ENCODE data around the gene MORN2.

MORN2 gene

DNA sequence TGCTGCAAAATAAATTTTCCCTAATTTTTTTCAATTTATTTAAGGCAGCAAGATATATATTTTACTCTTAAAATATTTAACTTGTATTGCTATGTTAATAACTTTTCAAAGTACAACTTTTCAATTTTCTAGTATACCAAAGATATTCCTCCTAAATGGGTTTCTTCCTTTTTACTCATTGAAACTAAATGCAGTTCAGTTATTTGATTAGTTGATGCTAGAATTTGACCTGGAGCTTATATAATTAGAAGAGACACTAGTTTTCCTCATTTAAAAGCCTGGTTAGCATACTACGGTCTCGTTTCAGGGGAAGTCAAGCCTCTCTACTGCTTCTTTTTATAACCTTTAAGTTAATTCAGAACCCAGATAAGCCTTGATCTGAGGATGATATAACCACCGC is 13.8 kb downstream of the MORN2 start, which contains the start of gene ARHGEF33:
ARHGEF33 (plus strand) TSS at position 301 of the 400 bp plus-strand sequence. CDS start 29,573 bp downstream, outside the sequence.
- DNase-seq (ENCODE audit: low spot score): no peak

DNA sequence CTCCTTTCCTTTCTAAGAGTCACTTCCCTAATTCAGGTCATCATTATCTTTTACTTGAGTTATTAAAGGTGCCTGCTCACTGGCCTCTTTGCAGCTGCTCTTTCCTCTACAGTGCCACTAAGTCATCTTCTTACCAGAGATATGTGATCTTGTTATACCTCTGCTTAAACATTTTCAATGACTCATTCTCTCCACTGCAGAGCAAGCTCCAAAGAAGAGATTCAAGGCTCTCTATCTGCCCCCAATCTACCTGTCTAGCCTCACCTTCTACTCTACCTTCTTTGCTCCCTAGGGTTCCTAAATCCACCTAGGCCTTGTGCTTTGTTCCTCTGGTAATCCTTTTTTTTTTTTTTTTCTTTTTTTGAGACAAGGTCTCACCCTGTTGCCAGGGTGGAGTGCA is 17.0 kb downstream of the MORN2 start:
- DNase-seq (ENCODE audit: low spot score): no peak

DNA sequence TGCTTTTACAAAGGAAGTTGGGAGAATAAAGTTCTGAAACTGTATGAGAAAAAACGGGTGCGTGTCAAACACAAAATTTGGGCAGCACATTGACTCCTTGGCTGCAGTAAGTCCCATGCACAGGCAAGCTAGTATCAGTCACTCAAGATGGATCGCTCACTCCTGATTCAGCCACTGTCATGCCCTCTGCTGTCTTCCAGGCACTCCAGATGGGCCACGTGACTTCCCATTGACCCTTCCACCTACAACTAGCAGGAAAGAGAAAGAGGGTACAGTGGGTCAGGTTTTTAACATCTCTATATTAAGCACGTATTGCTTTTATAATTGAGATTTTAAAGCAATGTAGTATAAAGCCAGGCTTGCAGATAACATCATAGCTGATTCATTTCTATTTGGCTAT is 22.5 kb downstream of the MORN2 start:
- no peak for DNase-seq (ENCODE audit: low spot score)

DNA sequence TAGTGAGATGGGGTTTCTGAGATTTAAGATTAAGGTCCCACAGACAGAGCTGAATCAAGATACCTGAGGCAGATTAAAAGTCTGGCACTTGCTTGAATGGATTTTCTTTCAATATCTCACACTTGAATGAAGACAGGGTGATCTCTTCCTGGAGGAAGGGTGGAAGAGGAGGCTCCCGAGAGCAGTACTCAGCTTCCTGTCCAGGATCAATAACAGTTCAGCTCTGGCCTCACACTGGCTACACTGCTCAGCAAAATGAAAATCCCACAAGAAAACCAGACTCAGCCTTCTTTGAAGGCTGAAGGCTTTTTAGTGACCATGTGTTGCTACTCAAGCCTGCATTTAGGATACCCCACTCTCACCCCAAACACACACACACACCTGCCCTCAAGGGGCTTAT is 24.9 kb downstream of the MORN2 start:
- DNase-seq (ENCODE audit: low spot score): no peak

DNA sequence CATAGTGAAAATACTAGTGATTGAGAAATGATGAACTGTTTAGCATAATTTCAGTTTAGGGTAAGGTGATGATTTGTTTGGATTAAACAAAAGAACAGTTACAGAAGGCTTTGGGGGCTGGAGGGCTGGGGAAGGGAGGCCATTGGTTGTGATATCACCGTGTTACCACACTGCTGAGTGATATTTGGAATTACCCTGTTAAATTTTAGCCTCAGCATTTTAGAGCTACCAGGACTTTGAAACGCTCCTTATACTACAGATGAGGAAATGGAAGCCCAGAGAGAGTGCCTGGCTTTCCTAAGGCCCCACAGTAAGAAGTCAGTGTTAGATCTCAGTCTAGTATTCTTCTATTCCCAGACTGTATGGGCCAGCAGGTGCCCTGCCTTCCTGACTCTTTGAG is 29.5 kb downstream of the MORN2 start:
- DNase-seq (ENCODE audit: low spot score): no peak

DNA sequence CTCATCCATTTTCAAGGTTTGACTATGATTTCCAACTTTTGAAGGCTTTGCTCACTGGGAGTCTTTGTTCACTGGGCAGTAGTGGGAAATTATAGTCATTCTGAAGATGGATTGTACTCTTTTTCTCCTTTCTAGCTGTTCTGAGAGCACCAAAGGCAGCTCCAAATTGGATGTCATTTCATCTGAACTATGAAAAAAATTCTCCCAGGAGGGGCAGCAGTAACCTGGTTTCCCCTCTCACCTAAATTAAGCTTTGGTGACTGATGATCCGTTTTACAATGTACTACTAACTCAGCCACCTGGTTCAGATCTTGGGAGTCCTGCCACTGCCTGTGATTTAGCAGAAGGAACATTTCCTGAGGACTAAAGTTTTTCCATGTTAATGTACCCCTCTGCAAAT is 31.5 kb downstream of the MORN2 start:
- no peak for DNase-seq (ENCODE audit: low spot score)

DNA sequence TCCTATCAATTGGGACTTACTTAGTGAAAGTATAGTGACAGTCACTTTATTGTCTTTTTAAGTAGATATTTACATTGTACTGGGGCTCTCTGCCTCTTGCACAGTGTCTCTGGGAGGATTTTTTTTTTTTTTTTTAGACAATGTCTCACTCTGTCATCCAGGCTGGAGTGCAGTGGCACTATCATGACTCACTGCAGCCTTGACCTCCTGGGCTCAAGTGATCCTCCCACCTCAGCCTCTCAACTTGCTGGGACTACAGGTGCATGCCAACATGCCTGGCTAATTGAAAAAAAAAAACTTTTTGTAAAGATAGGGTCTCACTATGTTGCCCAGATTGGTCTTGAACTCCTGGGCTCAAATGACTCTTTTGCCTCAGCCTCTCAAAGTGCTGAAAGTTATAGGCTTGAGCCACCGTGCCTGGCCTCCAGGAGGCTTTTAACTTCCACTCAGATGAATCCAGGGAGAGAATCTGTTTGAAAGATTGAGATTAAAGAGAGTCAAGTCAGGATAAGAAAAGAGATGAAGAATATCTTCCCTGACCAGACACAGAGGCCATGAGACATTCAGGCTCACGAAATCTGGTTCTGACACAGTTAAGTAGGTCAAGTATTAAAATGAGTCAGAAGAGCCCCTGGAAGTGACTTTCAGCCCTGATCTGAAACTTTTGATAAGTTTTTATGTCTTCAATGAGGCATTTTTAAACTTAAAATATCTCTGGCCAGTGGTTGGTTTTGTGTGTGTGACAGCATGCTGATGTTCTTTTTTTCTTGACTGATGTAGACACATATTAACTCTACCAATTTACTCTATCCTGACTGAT is 32.2 kb downstream of the MORN2 start:
- DNase-seq (ENCODE audit: low spot score): peak; percentile 83

DNA sequence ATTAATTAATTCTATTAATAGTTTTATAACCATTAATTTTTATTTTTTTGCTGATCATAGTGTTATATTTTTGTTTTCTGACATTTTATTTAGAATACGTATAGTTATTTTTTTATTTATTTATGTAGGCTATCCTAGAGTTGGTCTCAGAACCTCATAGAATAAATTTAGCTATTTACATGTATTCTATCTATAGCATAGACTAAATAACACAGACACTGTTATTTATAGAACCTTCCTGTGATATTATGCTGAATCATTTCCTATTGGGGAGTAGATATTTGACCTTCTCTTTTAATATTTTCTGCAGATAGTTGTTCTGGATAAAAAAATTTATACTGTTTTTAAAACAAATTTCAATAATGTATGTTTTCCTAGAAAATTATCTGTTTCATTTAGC is 34.1 kb downstream of the MORN2 start:
- DNase-seq (ENCODE audit: low spot score): no peak

DNA sequence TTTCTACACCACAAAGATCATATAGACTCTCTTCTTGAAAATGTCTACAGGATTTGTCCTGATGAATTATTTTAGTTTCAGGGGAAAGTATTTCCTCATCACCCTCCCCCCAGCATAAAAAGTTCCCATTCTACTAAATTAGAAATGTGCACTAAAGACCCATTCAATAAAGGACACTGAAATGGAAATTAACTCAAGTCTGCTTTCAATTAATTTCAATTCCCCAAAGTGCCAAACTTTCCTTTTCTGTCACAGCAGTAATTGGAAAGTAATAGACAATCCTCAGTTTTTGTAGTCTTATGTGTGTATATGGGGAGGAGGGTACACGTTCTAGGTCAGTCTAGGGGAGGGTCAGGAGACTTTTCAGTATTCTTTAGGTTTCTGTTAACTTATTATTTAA is 35.4 kb downstream of the MORN2 start:
- no peak for DNase-seq (ENCODE audit: low spot score)

DNA sequence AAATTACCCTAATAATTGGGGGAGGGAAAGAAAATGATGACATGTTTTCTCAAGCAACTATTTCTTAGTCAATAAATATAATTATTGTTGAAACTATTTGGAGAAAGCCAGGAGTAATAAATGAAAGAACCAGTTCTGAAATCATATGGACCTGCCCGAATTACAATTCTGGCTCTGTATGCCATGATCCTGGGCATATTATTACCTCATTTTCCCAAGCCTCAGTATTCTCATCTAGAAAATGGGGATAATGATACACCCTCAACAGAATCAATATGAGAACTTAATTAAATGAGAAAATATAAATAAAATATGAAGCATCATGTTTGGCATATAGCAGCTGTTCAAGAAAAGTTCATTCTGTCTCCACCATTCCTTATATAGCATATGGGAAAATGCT is 36.8 kb downstream of the MORN2 start:
- no peak for DNase-seq (ENCODE audit: low spot score)

DNA sequence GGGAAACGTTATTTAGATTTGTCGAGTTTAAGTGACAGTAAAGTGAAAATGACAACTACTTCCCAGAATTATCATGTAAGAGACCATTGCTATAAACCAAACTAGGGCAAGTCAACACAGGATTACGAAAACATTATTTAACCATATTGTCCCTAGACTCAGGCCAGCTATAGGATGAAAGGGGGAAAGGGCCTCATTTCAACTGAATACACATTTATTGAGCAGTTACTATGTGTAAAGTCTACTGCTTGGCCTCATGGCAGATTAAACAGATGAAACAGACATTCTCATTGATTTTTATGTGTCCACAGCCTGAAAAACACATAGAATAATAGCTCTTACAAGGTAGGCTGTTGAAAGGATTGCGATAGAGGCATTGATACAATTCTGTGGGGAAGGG is 46.6 kb downstream of the MORN2 start:
- no peak for DNase-seq (ENCODE audit: low spot score)

DNA sequence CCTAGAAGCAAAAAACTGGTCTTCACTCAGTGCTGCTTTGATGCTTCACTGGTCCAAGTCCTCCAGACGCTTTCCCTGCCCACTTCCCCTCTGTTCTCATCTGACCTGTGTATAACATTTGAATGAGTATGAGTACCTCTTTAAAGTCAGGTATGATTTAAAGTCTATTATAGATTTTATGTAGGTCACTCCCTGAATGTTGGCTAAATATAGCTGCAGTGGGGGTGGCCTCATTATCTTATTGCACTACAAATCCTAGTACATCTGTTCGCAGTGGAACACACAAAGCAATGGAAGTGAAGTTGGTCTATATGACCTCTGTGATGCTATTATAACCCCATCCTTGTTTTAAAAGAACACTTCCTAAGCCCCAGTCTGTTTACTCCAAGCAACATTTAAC is 47.1 kb downstream of the MORN2 start:
- no peak for DNase-seq (ENCODE audit: low spot score)

DNA sequence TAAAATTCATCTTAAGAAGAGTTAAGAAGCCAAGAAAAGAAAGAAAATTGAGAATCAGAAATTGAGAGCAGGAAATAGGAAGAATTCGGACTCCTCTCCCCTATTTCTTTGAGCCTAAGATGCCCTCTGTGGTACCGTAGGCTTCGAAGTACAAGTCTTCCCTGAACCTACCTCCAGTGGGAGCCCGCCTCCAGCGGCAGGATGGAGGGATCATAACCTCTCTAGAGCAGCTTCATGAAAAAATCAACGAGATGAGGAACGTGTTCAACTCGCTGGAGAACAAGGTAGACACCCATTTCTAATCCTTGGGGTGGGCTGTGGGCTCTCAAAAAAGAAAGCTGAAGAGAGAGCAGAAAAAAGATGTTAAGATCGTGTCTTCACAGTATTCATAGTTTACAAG is 50.2 kb downstream of the MORN2 start:
- no peak for DNase-seq (ENCODE audit: low spot score)

DNA sequence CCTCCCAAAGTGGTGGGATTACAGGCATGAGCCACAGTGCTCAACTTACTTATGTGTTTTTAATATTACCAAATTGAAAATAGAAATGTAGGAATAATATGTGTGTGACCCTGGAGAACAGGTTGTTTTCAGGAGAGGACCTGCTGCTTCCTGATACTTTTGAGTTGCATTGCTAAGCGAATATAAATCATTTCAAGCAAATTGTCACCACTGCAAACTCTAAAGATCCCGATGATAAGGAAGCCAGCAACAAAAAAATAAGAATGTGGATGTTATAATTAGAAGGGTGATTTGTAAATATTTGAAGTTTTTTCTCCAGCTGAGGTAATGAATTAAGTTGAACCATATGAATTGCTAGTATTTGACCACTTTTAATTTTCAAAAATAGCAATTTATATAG is 54.8 kb downstream of the MORN2 start:
- no peak for DNase-seq (ENCODE audit: low spot score)

All from activated CD4-positive, alpha-beta T cell treated with anti-CD3 and anti-CD28 coated beads, Interleukin-2, Interleukin-4, amounts not matched to agents 100 ng/mL and 50 ng/mL, durations not matched to agents 16 hours and 8 hours (primary cell).